B cell (primary cell): ENCODE results near the gene S100A7. TPM values are rescaled to one million over a fixed set of nuclear protein-coding genes. Genes with fewer than 3 reads are reported as not detected.

Experiments used
- ATAC-seq: fragments of 200-7000 bp; cut with Tn5 transposase; one replicate; pipeline ENCODE4 v1.10.0; 2021; ENCODE audit warnings: low read depth, mild to moderate bottlenecking, moderate number of reproducible peaks, moderate library complexity
- CTCF ChIA-PET: fragments of 350-600 bp; sonication (Branson Sonifier 250); formaldehyde crosslinking; loops from one replicate; lab custom pipeline; 2021; ENCODE audit warnings: antibody characterized with exemption, inconsistent platforms; lab: Charles Lee
- POLR2A ChIA-PET: fragments of 350-600 bp; sonication (Branson Sonifier 250); formaldehyde crosslinking; loops from one replicate; lab custom pipeline; 2021; ENCODE audit warnings: antibody characterized with exemption; lab: Charles Lee
- DNase-seq: peaks from one replicate; pipeline ENCODE4 v3.0.0; 2013
- H2AFZ ChIP-seq: 2 replicates; pipeline ENCODE4 v1.6.1; 2012; ENCODE audit warnings: mild to moderate bottlenecking, low read depth, low read length; ENCODE audit not compliant: insufficient read depth, poor library complexity, severe bottlenecking
- H3K27ac ChIP-seq, 2 donors: 1 replicate in 1 of 2; 2 replicates in 1 of 2; pipeline ENCODE4 v1.5.1; 2012 to 2013; ENCODE audit warnings: low read length in 2 of 2, mild to moderate bottlenecking in 2 of 2, moderate library complexity in 1 of 2
- H3K27me3 ChIP-seq, 4 experiments: fragments of 200-600 bp in 1 of 4; sonication (generic) in 1 of 4; replicated peaks in 1 of 4; 1 replicate in 2 of 4; 2 replicates in 2 of 4; pipeline versions ENCODE4 v1.6.1 to v1.7.0; 2013 to 2016; ENCODE audit warnings: low read length in 3 of 4, mild to moderate bottlenecking in 2 of 4, mixed read lengths in 1 of 4, moderate library complexity in 1 of 4; ENCODE audit not compliant: insufficient read depth in 4 of 4, control insufficient read depth in 3 of 4; ENCODE audit errors: control extremely low read depth in 1 of 4
- H3K36me3 ChIP-seq, 2 experiments: replicated peaks in 1 of 2; 1 replicate in 1 of 2; 2 replicates in 1 of 2; pipeline versions ENCODE4 v1.6.1 to v1.7.1; 2013; ENCODE audit warnings: low read length in 1 of 2; ENCODE audit not compliant: insufficient read depth in 2 of 2, control insufficient read depth in 1 of 2; ENCODE audit errors: control extremely low read depth in 1 of 2, extremely low read depth in 1 of 2
- H3K4me1 ChIP-seq, 2 donors: fragments of 200-600 bp in 1 of 2; sonication (generic) in 1 of 2; 1 replicate in 1 of 2; 2 replicates in 1 of 2; pipeline versions ENCODE4 v1.5.1 to v1.6.1; 2013 to 2017; ENCODE audit warnings: low read length in 2 of 2; ENCODE audit not compliant: control insufficient read depth in 2 of 2, insufficient read depth in 2 of 2
- H3K4me2 ChIP-seq: replicated peaks from 2 replicates; pipeline ENCODE3; 2012; ENCODE audit warnings: mild to moderate bottlenecking, low read depth, low read length; ENCODE audit not compliant: poor library complexity, severe bottlenecking
- H3K4me3 ChIP-seq, 5 experiments: fragments of 200-600 bp in 1 of 5; sonication (generic) in 1 of 5; 1 replicate in 3 of 5; 2 replicates in 2 of 5; pipeline versions ENCODE4 v1.5.1 to v1.7.0; 2011 to 2016; ENCODE audit warnings: low read length in 4 of 5, mild to moderate bottlenecking in 4 of 5, low read depth in 2 of 5, control low read depth in 1 of 5, moderate library complexity in 1 of 5; ENCODE audit not compliant: insufficient read depth in 1 of 5; ENCODE audit errors: control extremely low read depth in 1 of 5, extremely low read depth in 1 of 5
- H3K79me2 ChIP-seq: fragments of 200-600 bp; sonication (generic); one replicate; pipeline ENCODE4 v1.6.0; 2016; ENCODE audit warnings: low read length; ENCODE audit not compliant: control insufficient read depth, insufficient read depth
- H3K9ac ChIP-seq: fragments of 200-600 bp; sonication (generic); 2 replicates; pipeline ENCODE4 v1.6.1; 2017; ENCODE audit warnings: mild to moderate bottlenecking, low read length, moderate library complexity
- H3K9me3 ChIP-seq, 3 donors: one replicate each; pipeline versions ENCODE4 v1.6.1 to v1.7.1; 2013; ENCODE audit warnings: low read length in 2 of 3; ENCODE audit not compliant: control insufficient read depth in 2 of 3, insufficient read depth in 1 of 3; ENCODE audit errors: control extremely low read depth in 1 of 3
- H4K20me1 ChIP-seq: 2 replicates; pipeline ENCODE4 v1.6.0; 2012; ENCODE audit warnings: mild to moderate bottlenecking, low read length; ENCODE audit not compliant: insufficient read depth, control insufficient read depth, poor library complexity, severe bottlenecking
- H3K27ac Mint-ChIP-seq: one replicate; pipeline ENCODE4 v1.8.0; 2021; ENCODE audit warnings: mixed read lengths
- H3K27me3 Mint-ChIP-seq: one replicate; pipeline ENCODE4 v1.8.0; 2021; ENCODE audit warnings: mixed read lengths
- H3K4me1 Mint-ChIP-seq: one replicate; pipeline ENCODE4 v1.8.0; 2021; ENCODE audit warnings: mixed read lengths
- H3K4me3 Mint-ChIP-seq: one replicate; pipeline ENCODE4 v1.8.0; 2021; ENCODE audit warnings: mixed read lengths
- H3K9me3 Mint-ChIP-seq: one replicate; pipeline ENCODE4 v1.8.0; 2022; ENCODE audit warnings: mixed read lengths; ENCODE audit not compliant: insufficient read depth
- CTCF ChIP-seq: fragments of 200-600 bp; IDR thresholded peaks from one replicate; pipeline ENCODE4 v1.8.0; 2022; ENCODE audit warnings: antibody characterized with exemption, mild to moderate bottlenecking
- EZH2 ChIP-seq: IDR thresholded peaks from 2 replicates; pipeline ENCODE4 v1.6.1; 2012; ENCODE audit warnings: borderline replicate concordance, low read depth, mild to moderate bottlenecking, moderate library complexity, low read length; ENCODE audit not compliant: insufficient read depth, poor library complexity, severe bottlenecking
- WGBS: methylation state at CpG from one replicate; pipeline ENCODE4 v1.1.5; 2013; ENCODE audit warnings: missing lambda C conversion rate; ENCODE audit not compliant: insufficient coverage; 5-methylcytosine and 5-hydroxymethylcytosine counted together
- intact Hi-C: fragments of 100-400 bp; cut with micrococcal nuclease; formaldehyde crosslinking; loops from one replicate; pipeline ENCODE4 v1.10.0; 2022
- polyA plus RNA-seq: library from polyadenylated mRNA; depleted of rRNA; stranded (reverse); fragments of >200 nt; gene quantifications from 2 replicates; pipeline ENCODE4 v1.2.3, GENCODE V29; 2012
- total RNA-seq, 2 donors: library from RNA; stranded (reverse); fragments of 120-200 nt in 1 of 2; gene quantifications; 1 replicate in 1 of 2; 2 replicates in 1 of 2; pipeline versions ENCODE4 v1.2.3 to v1.2.4, GENCODE V29; 2013 to 2022

Gene S100A7
- total and polyA plus RNA-seq, 2 donors (not counting 1 experiment from before 2014, with no cell fraction given), result not detected

GRCh38 chr1:153498746-153499145 lies 38.3 kb upstream of the S100A7 start:
- H3K27ac Mint-ChIP-seq, result no peak overlapping the region
- DNase-seq, result no peak
- H3K79me2 ChIP-seq, result no peaks in the 10 kb centered on the region
- H3K27ac ChIP-seq, result no peak overlapping the region
- H3K27me3 Mint-ChIP-seq, result peaks cover 28% of the 10 kb centered on the region
- no peaks in the 10 kb centered on the region for H3K36me3 ChIP-seq
- H3K4me1 Mint-ChIP-seq, result peaks cover 10% of the 10 kb centered on the region
- no peak overlapping the region for H3K4me3 ChIP-seq
- WGBS, result 0% methylated on average over 1 of the region's 2 CpGs
- no peak for TF ChIP-seq CTCF
- no peak for TF ChIP-seq EZH2
- no peak overlapping the region for H3K4me2 ChIP-seq
- no peaks in the 10 kb centered on the region for H3K9me3 ChIP-seq
- ATAC-seq, result no peak
- no peak overlapping the region for H2AFZ ChIP-seq
- no peaks in the 10 kb centered on the region for H4K20me1 ChIP-seq
- H3K9ac ChIP-seq, result no peak overlapping the region
- ChIA-PET POLR2A (interaction anchor here (0.7 kb wide), 1 partner anchor 41 kb away, joined by 4 read pairs; no protein-coding TSS in a partner anchor), CTCF (interaction anchor here (0.5 to 1.3 kb wide), 4 partner anchors 14 to 635 kb away, joined by 3 to 5 read pairs (median 4); no protein-coding TSS in a partner anchor)
- H3K4me1 ChIP-seq, result peaks cover 8% of the 10 kb centered on the region in 2 donors
- H3K4me3 Mint-ChIP-seq, result no peak overlapping the region
- H3K9me3 Mint-ChIP-seq, result no peaks in the 10 kb centered on the region
- H3K27me3 ChIP-seq, result peaks cover 0 to 10% (median 5%) of the 10 kb centered on the region in 4 experiments
- intact Hi-C loops, result no loop called here

- Mint-ChIP-seq H3K9me3 (no peaks in the 10 kb centered on the region), H3K4me3 (no peak overlapping the region), H3K27ac (no peak overlapping the region), H3K27me3 (peaks cover 36% of the 10 kb centered on the region), H3K4me1 (peaks cover 10% of the 10 kb centered on the region)
- H4K20me1 ChIP-seq, result no peaks in the 10 kb centered on the region
- H3K79me2 ChIP-seq, result no peaks in the 10 kb centered on the region
- peak; percentile 19 for ATAC-seq
- intact Hi-C loops, result loop anchor here (1.0 kb wide), 2 partner anchors 30 to 143 kb away; no protein-coding TSS in a partner anchor
- TF ChIP-seq CTCF (no peak), EZH2 (no peak)
- H3K9me3 ChIP-seq, result no peaks in the 10 kb centered on the region
- H3K4me2 ChIP-seq, result no peak overlapping the region
- no peak for DNase-seq
- no peak overlapping the region for H3K9ac ChIP-seq
- no peak overlapping the region for H3K4me3 ChIP-seq
- WGBS, result 81% methylated on average over 6 of the region's 6 CpGs
- no peak overlapping the region for H3K27ac ChIP-seq
- no peaks in the 10 kb centered on the region for H3K36me3 ChIP-seq
- no peak overlapping the region for H2AFZ ChIP-seq
- CTCF ChIA-PET, result interaction anchor here (0.7 to 3.8 kb wide), 20 partner anchors 10 to 180 kb away, joined by 3 to 59 read pairs (median 4); partner anchors contain the start of genes PGLYRP4 and S100A9
- peaks cover 0 to 17% (median 6%) of the 10 kb centered on the region in 4 experiments for H3K27me3 ChIP-seq
- POLR2A ChIA-PET, result interaction anchor here (0.6 kb wide), 1 partner anchor 495 kb away, joined by 3 read pairs; no protein-coding TSS in a partner anchor
- peaks cover 8% of the 10 kb centered on the region in 2 donors for H3K4me1 ChIP-seq
These were observed 35.1 kb upstream of the S100A7 start for GRCh38 chr1:153495536-153495935.
